Upper lobe of left lung (tissue), 4 donors: ENCODE results near the gene LPAR5.

Experiments
- CTCF ChIP-seq, 6 experiments: fragments of 450-650 bp in 4 of 6; fragments of 200-600 bp in 2 of 6; sonication (generic) in 2 of 6; IDR thresholded peaks; one replicate each; pipeline ENCODE4 v1.5.1; 2016 to 2019; ENCODE audit warnings: antibody characterized with exemption in 6 of 6
- EP300 ChIP-seq, 4 donors: sonication (generic); formaldehyde crosslinking; IDR thresholded peaks; one replicate each; pipeline ENCODE4 v1.5.1; 2017; ENCODE audit warnings: antibody characterized with exemption in 4 of 4, control low read depth in 2 of 4
- POLR2A ChIP-seq, 4 donors: fragments of 450-650 bp; IDR thresholded peaks; one replicate each; pipeline ENCODE4 v1.5.1; 2016 to 2017; ENCODE audit warnings: antibody characterized with exemption in 4 of 4, mild to moderate bottlenecking in 2 of 4

GRCh38 chr12:6627616-6628015 lies 8.1 kb downstream of the LPAR5 start:
- no peak for TF ChIP-seq CTCF (IDR thresholded peaks at IDR 0.05)
- TF ChIP-seq EP300 (IDR thresholded peaks at IDR 0.05), result no peak
- TF ChIP-seq POLR2A (IDR thresholded peaks at IDR 0.05), result no peak
